DOHH2 (cell line): ENCODE measurements around the gene SMU1.

Experiments
- H3F3A ChIP-seq: fragments of 200-600 bp; sonication (generic), shearing (Covaris generic); 2 replicates; pipeline ENCODE4 v1.6.0; 2016; ENCODE audit warnings: antibody characterized with exemption, mild to moderate bottlenecking; ENCODE audit not compliant: control insufficient read depth, insufficient read depth
- H3K27ac ChIP-seq: fragments of 200-600 bp; sonication (generic); 2 replicates; pipeline ENCODE4 v1.5.1; 2014; ENCODE audit warnings: low read depth, mild to moderate bottlenecking, low read length, moderate library complexity
- H3K27me3 ChIP-seq: fragments of 200-600 bp; sonication (generic); 2 replicates; pipeline ENCODE4 v1.6.1; 2014; ENCODE audit warnings: mild to moderate bottlenecking, low read length, mixed read lengths; ENCODE audit not compliant: control insufficient read depth
- H3K36me3 ChIP-seq: fragments of 200-600 bp; sonication (generic); 2 replicates; pipeline ENCODE4 v1.6.1; 2014; ENCODE audit warnings: mild to moderate bottlenecking, low read length, moderate library complexity, mixed read lengths; ENCODE audit not compliant: control insufficient read depth
- H3K4me1 ChIP-seq: fragments of 200-600 bp; sonication (generic); 2 replicates; pipeline ENCODE4 v1.6.1; 2014; ENCODE audit warnings: mild to moderate bottlenecking, low read length, mixed read lengths; ENCODE audit not compliant: control insufficient read depth
- H3K4me2 ChIP-seq: fragments of 200-600 bp; sonication (generic); 2 replicates; pipeline ENCODE4 v1.6.0; 2014; ENCODE audit warnings: mild to moderate bottlenecking, low read length, moderate library complexity
- H3K4me3 ChIP-seq: fragments of 200-600 bp; sonication (generic); 2 replicates; pipeline ENCODE4 v1.5.1; 2014; ENCODE audit warnings: mild to moderate bottlenecking, low read length, mixed read lengths
- H3K79me2 ChIP-seq: fragments of 200-600 bp; sonication (generic); 2 replicates; pipeline ENCODE4 v1.6.1; 2014; ENCODE audit warnings: mild to moderate bottlenecking, low read length, mixed read lengths; ENCODE audit not compliant: control insufficient read depth
- H3K9me2 ChIP-seq: fragments of 200-600 bp; sonication (generic); replicated peaks from 2 replicates; pipeline ENCODE4 v1.6.1; 2014; ENCODE audit warnings: mild to moderate bottlenecking, low read length, mixed read lengths; ENCODE audit not compliant: control insufficient read depth
- H3K9me3 ChIP-seq: fragments of 200-600 bp; sonication (generic); 2 replicates; pipeline ENCODE4 v1.6.1; 2014; ENCODE audit warnings: antibody characterized with exemption, low read length, mixed read lengths; ENCODE audit not compliant: control insufficient read depth, insufficient read depth
- H4K20me1 ChIP-seq: fragments of 200-600 bp; sonication (generic); 2 replicates; pipeline ENCODE4 v1.6.0; 2014; ENCODE audit warnings: low read depth, mild to moderate bottlenecking, antibody characterized with exemption, low read length, moderate library complexity; ENCODE audit not compliant: control insufficient read depth, insufficient read depth
- CTCF ChIP-seq: fragments of 200-600 bp; sonication (generic); IDR thresholded peaks from one replicate; pipeline ENCODE4 v1.5.1; 2014; ENCODE audit warnings: antibody characterized with exemption, mild to moderate bottlenecking, low read depth, low read length; ENCODE audit not compliant: poor library complexity, severe bottlenecking
- EZH2phosphoT487 ChIP-seq: fragments of 200-600 bp; sonication (generic); IDR thresholded peaks from 2 replicates; pipeline ENCODE4 v1.6.1; 2017; ENCODE audit warnings: borderline replicate concordance, mild to moderate bottlenecking, antibody characterized with exemption, low read length, moderate library complexity, mixed read lengths

SMU1 gene

GRCh38 chr9:33124046-33124445 is 47.6 kb upstream of the SMU1 start:
- Histone ChIP-seq H3K79me2 (no peaks in the 10 kb centered on the region), H4K20me1 (no peaks in the 10 kb centered on the region), H3K9me3 (no peaks in the 10 kb centered on the region), H3K36me3 (peaks cover 6% of the 10 kb centered on the region; the same call in 1 of the 2 replicates), H3F3A (no peaks in the 10 kb centered on the region), H3K4me2 (no peak overlapping the region), H3K27me3 (no peaks in the 10 kb centered on the region), H3K27ac (no peak overlapping the region), H3K4me3 (no peak overlapping the region), H3K4me1 (peaks cover 22% of the 10 kb centered on the region), H3K9me2 (no peaks in the 10 kb centered on the region)
- TF ChIP-seq EZH2phosphoT487 (no peak), CTCF (no peak)

DNA sequence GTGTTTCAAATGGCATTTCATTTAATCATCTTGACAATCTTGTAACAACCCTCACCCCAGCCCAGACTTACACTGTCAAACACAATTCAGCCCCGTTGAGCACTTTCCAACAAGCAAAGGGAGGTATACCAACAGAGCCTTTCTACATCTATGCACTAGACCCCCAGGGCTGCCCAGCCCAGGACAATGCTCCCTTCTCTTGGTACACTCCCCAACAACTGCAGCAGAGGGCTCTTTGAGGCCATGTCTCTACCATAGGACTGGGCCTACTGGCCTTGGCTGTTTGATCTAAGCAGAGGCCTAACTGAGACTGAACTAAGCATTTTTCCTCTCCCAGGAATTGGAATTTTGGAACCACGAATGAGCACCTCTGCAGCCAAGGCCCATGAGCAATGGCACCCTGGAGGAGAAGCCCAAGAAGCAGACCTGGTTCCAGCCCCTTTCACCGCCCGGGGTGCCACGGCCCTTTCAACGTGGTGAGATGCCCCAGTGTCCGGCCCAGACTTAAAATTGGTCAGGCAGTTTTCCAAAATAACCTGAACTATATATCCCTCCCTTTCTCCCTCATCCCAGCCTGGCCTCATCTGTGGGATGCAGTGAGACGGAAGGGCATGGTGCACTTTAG is 47.0 kb upstream of the SMU1 start:
- Histone ChIP-seq H3K4me1 (peaks cover 22% of the 10 kb centered on the region), H3K27me3 (no peaks in the 10 kb centered on the region), H3K4me3 (no peak overlapping the region), H3K79me2 (no peaks in the 10 kb centered on the region), H3K36me3 (peaks cover 6% of the 10 kb centered on the region; the same call in 1 of the 2 replicates), H3K9me3 (no peaks in the 10 kb centered on the region), H3K27ac (no peak overlapping the region), H3K9me2 (no peaks in the 10 kb centered on the region), H3F3A (no peaks in the 10 kb centered on the region), H4K20me1 (no peaks in the 10 kb centered on the region), H3K4me2 (no peak overlapping the region)
- TF ChIP-seq CTCF = no peak
- TF ChIP-seq EZH2phosphoT487 = no peak

- H3K9me3 ChIP-seq = no peaks in the 10 kb centered on the region
- no peaks in the 10 kb centered on the region for H3K79me2 ChIP-seq
- no peak overlapping the region for H3K27ac ChIP-seq
- peaks cover 19% of the 10 kb centered on the region for H3K4me1 ChIP-seq
- H4K20me1 ChIP-seq = no peaks in the 10 kb centered on the region
- no peak for TF ChIP-seq EZH2phosphoT487
- TF ChIP-seq CTCF = no peak
- H3K36me3 ChIP-seq = peaks cover 3% of the 10 kb centered on the region; the same call in 1 of the 2 replicates
- H3K9me2 ChIP-seq = no peaks in the 10 kb centered on the region
- H3F3A ChIP-seq = no peaks in the 10 kb centered on the region
- no peak overlapping the region for H3K4me3 ChIP-seq
- no peaks in the 10 kb centered on the region for H3K27me3 ChIP-seq
- H3K4me2 ChIP-seq = no peak overlapping the region
Observed at GRCh38 chr9:33120620-33121019, 44.1 kb upstream of the SMU1 start.
